Cardiac fibroblast (primary cell): Measurements from ENCODE around the gene BZW1.
A peak's percentile ranks its signal among the peaks of the same experiment; 100 is the strongest.
"Not testable (repeated sequence)": the region's sequence is repeated elsewhere in the genome, so short reads cannot be mapped to it uniquely, and the experiment has no call there.

ENCODE experiments used
- DNase-seq, 2 donors: peaks; one replicate each; pipeline versions ENCODE4 v3.0.0 to v3.0.0-alpha.2; 2010; ENCODE audit warnings: low read depth in 2 of 2
- H3K4me3 ChIP-seq, 2 donors: replicated peaks in 1 of 2; 1 replicate in 1 of 2; 2 replicates in 1 of 2; pipeline ENCODE4 v1.5.1; 2011; ENCODE audit warnings: low read depth in 2 of 2, low read length in 2 of 2, mild to moderate bottlenecking in 2 of 2, moderate library complexity in 1 of 2
- CTCF ChIP-seq: IDR thresholded peaks from one replicate; pipeline ENCODE4 v1.5.1; 2011; ENCODE audit warnings: low read depth, mild to moderate bottlenecking, low read length, inconsistent platforms

BZW1 gene

GRCh38 chr2:200812122-200813022, 662 bp downstream of the BZW1 start:
- H3K4me3 ChIP-seq = peak overlapping the region; percentile 81 to 85
- peak; percentile 62 to 68 for DNase-seq
- TF ChIP-seq CTCF = peak; percentile 57

- peak overlapping the region in 1 of 2 donors; percentile 26 for H3K4me3 ChIP-seq
- no peak for TF ChIP-seq CTCF
- no peak for DNase-seq
Observed at GRCh38 chr2:200814276-200814815, 2.6 kb downstream of the BZW1 start.

GRCh38 chr2:200814917-200815316, 3.2 kb downstream of the BZW1 start:
- H3K4me3 ChIP-seq = no peak overlapping the region
- DNase-seq = peak; percentile 51
- no peak for TF ChIP-seq CTCF

GRCh38 chr2:200818732-200819131, 7.0 kb downstream of the BZW1 start:
- DNase-seq, H3K4me3 ChIP-seq: not testable (repeated sequence)

- no peak for TF ChIP-seq CTCF
- DNase-seq = no peak
- H3K4me3 ChIP-seq = no peak overlapping the region
Observed at GRCh38 chr2:200820573-200821234, 9.0 kb downstream of the BZW1 start.

GRCh38 chr2:200821686-200822245, 10.1 kb downstream of the BZW1 start:
- no peak for DNase-seq
- no peak for TF ChIP-seq CTCF
- H3K4me3 ChIP-seq = no peak overlapping the region

GRCh38 chr2:200828104-200828503, 16.4 kb downstream of the BZW1 start:
- TF ChIP-seq CTCF = no peak
- no peak overlapping the region for H3K4me3 ChIP-seq
- no peak for DNase-seq
